Lower leg skin (tissue), 3 donors: Measurements from ENCODE around the gene IFTAP.

Experiments used
- CTCF ChIP-seq, 3 donors: fragments of 450-650 bp; IDR thresholded peaks; one replicate each; pipeline ENCODE4 v1.5.1; 2016; ENCODE audit warnings: antibody characterized with exemption in 3 of 3, mild to moderate bottlenecking in 3 of 3, moderate library complexity in 2 of 3
- POLR2A ChIP-seq, 2 donors: fragments of 450-650 bp; IDR thresholded peaks; one replicate each; pipeline ENCODE4 v1.6.1; 2016 to 2017; ENCODE audit warnings: antibody characterized with exemption in 2 of 2, mild to moderate bottlenecking in 1 of 2, moderate library complexity in 1 of 2

GRCh38 chr11:36594316-36594989 is at the start of gene IFTAP:
- TF ChIP-seq POLR2A (IDR thresholded peaks at IDR 0.05) (no peak), CTCF (IDR thresholded peaks at IDR 0.05) (no peak)
